HG03060 (cell line): ENCODE measurements around the gene F2R.
"Not testable (repeated sequence)": the region's sequence is repeated elsewhere in the genome, so short reads cannot be mapped to it uniquely, and the experiment has no call there.

Experiments
- ATAC-seq: cut with Tn5 transposase; IDR thresholded peaks from one replicate; pipeline ENCODE4 v1.9.1; 2021; ENCODE audit warnings: low read depth, moderate number of reproducible peaks; ENCODE audit not compliant: unreplicated experiment

Gene F2R

DNA sequence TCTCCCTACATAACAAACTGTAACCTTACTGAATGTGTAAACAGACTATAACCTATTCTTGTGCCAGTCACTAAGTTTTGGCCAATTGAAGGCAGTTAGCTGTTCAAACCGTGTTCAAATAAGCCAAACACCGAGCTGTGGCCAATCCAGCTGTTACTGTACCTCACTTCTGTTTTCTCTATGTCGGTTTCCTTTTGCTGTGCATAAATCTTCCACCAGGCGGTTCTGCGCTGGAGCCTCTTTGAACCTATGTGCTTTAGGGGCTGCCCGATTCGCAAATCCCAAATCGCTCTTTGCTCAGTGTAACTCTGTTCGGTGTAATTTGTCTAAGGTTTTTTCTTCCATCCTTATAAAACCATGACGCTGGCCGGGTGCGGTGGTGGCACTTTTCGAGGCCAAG is 31.8 kb downstream of the F2R start:
- no peak for ATAC-seq

DNA sequence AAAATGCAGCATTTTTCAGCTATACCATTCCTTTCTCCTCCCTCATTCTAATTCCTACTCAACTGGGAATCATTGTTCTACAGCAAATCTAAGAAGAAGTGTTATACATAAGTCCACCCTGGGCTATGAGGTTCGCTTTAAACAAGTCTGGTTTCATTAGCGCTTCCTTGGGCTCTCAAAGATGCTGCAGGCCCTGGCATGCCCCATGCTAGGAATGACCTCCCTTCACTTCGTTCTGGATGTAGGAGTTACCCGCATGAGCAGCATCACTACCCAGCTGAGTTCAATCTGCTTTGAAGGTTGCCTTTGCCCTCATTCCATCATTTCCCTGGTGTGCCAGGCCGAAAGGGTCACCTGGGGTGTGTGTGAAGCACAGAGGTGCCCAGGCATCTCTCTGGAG is 35.4 kb downstream of the F2R start:
- ATAC-seq: no peak

DNA sequence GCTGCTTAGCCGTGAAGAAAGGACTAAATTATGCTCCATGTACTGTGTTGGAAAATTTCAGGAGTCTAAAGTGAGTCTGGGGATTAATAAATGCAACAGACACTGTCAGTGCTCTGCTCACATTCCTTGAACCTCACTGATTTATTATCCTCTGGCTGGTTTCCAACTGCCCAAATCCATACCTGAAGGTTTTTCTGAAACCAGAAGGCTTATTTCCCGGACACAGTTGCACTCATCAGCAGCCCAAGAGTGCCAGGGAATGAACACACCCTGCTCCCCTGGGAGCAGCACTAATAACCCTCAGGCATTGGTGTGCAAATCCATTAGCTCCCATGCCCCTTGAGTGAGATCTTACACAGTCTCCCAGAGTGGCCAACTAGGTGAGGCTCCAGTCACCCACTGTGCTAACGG is 38.7 kb downstream of the F2R start:
- no peak for ATAC-seq

DNA sequence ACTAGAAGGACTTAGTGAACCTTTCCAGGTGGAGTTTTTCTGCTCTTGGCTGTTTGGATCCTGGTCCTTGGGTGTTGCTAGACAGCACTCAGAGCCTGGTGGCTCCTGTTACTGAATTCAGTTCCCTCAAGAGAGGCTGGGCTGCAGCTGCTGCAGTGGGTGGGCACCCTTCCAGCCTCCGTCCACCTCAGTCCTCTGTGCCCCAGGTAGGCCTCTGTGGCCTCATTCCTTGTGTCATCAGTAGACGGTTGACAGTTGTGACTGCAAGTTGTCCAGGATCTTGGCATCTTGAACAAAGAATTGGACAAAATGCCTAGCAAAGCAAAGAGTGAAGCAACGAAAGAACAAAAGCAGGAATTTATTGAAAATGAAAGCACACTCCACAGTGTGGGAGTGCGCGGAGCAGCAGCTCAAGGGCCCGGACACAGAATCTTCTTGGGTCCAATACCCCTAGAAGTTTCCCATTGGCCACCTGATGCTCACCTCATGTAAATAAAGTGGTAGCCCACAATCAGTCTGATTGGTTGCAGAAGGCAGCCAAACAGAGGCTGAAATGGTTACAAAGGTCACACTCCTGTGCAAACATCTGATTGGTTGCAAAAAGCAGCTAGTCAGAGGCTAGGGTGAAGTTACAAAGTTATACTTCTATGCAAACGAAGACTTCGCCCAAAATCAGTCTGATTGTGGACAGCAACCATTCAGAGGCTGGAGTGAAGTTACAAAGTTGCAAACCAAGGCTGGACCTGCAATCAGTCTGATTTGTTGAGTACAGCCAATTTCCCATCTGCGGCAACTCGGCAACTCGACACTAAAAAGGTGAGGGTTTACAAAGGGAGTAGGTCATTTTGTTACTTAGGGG is 40.1 kb downstream of the F2R start:
- ATAC-seq: no peak

DNA sequence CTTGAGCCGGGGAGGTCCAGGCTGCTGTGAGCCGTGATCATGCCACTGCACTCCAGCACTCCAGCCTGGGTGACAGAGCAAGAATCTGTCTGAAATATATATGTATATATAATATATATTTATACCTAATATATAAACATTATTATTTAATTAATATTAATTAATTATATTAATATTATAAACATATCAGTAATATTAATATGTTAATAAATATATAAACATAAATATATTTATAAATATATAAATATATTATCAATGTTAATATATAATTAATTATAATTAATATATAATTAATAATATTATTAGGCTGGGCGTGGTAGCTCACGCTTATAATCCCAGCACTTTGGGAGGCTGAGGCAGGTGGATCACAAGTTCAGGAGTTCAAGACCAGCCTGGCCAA is 41.1 kb downstream of the F2R start:
- ATAC-seq: no peak

DNA sequence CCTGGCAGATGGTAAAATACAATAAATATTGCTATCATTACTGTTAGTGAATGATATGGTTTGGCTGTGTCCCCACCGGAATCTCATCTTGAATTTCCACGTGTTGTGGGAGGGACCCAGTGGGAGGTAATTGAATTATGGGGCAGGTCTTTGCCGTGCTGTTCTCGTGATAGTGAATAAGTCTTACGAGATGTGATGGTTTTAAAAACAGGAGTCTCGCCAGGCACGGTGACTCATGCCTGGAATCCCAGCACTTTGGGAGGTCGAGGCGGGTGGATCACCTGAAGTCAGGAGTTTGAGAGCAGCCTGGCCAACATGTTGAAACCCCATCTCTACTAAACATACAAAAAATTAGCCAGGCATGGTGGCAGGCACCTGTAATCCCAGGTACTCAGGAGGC is 45.2 kb downstream of the F2R start:
- not testable (repeated sequence) for ATAC-seq

DNA sequence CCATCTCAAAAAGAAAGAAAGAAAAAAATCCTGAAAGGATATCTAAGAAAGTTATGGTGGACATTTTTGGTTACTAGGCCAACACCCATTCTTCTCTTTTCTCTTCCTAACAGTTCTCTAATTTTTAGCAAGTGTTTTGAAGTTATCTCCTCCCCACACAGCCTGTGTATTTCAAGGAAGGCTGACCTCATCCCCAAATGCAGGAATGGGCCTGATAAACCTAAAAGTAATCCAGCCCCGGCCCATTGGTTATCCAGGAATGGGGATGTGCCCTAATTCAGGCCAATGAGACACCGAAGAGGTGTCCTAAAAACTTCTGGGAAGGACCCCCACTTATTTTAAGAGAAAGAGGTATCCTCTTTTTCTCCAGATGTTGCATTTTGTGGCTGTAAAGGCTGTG is 46.6 kb downstream of the F2R start:
- no peak for ATAC-seq

DNA sequence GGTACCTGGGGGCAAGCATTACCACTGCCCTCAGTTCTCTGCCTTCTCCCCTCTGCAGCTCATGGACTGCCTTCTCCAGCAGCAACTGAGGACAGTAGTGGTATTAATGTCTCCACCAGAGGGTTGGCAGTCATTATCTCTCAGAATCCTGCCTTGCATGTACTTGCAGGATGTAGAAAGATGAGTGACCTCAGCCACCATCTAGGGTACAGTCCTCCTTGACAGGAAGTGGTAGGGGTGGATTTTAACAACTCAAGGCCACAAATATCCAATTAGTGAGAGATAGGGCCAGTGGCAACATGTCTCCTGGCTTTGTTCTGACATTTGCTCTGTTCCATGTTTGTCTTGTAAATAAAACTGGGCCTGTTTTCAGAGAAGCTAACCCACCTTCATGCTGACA is 47.2 kb downstream of the F2R start:
- no peak for ATAC-seq

DNA sequence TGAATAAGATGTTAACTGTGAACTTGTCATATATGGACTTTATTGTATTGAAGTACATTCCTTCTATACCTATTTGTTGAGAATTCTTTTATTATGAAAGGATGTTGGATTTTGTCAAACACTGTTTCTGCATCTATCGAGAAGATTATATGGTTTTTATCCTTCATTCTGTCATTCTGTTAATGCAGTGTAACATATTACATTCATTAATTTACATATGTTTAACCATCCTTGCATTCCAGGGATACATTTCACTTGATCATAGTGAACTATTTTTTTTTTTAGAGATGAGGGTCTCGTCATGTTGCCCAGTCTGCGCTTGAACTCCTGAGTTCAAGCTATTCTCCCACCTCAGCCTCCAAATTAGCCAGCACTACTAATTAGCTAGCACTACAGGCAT is 48.4 kb downstream of the F2R start:
- no peak for ATAC-seq

DNA sequence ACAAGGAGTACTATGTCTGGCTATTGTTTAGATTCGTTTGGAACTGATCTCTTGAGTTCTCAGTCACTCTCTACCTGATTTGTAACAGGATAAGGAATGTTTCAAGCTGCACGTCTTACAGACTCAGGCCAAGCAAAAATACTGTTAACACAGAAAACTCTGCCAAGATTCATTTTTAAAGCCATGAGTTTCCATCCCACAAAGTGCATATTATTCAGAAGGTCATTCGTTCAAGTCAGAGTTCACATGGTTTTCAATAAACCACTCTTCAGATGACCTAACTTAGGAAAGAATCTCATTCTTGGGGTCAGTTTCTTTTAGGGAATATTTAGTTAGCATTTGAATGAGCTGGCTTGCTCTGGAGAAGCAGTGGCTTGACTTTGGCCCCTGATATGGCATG is 49.3 kb downstream of the F2R start:
- ATAC-seq: no peak

DNA sequence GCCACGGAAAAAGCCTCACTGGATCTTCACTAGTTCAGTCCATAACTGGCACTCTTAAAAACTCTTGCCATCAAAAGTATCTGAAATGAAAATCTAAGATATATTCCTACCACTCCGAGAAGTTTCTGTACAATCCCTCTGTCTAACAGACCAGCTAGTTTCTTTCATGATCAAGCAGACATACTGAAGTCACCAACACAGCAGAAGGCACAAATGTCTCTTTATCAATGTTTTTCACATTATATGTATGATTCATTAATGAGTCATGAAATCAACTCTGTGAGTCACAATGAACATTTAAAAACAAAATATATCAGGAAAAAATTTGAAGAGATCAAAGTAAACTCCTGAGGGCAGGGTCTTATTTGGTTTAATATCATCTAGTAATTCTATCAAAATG is 50.8 kb downstream of the F2R start:
- no peak for ATAC-seq

DNA sequence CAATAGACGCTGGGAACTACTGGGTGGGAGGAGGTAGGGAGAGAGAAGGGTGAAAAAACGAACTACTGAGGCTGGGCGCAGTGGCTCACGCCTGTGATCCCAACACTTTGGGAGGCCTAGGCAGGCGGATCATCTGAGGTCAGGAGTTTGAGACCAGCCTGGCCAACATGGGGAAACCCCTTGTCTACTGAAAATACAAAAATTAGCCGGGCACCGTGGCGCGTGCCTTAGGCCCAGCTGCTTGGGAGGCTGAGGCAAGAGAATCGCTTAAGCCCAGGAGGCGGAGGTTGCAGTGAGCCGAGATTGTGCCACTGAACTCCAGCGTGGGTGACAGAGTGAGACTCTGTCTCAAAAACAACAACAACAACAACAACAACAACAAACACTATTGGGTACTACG is 55.1 kb downstream of the F2R start:
- ATAC-seq: not testable (repeated sequence)

DNA sequence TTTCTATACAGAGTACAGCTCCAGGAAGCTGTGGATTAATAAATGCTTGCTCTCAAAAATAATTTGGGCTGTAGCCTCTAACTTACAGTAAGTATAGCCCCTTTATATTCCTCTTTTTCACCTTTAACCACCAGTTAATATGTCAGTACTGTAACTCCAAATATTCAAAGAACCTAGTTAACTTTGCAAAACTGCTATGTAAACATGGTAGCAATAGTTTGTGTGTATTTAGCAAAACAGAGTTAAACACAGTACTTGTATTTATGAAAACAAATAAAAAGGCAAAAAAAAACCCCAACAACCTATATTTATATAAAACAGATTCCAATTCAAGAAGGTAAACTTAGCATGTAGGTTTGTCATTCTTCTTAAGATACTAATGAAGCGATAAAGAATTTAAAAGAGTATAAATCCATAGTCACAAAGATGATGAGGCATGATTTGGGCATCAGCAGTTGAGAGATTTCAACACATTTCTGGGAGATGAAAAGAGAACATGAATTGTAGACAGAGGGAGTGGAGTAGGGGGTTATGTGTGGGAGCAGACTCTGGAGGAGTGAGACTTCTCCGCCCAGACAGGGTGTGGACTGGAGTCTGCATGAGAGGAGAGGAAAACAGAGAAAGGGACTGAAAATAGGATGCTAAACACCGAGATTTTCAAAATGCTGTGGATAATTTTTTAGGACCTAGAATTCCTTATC is 55.9 kb downstream of the F2R start:
- no peak for ATAC-seq

DNA sequence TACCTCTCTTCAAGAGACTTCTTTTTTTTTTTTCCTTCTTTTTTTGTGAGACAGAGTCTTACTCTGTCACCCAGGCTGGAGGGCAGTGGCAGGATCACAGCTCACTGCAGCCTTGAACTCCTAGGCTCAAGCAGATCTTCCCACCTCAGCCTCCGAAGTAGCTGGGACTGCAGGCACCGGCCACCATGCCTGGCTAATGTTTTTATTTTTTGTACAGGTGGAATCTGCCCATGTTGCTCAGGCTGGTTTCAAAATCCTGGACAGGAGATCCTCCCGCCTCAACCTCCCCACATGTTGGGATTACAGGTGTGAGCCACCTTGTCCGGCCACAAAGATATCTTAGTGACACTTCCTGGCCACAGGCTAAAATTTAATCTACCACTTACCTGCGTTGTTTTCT is 60.0 kb downstream of the F2R start:
- no peak for ATAC-seq

DNA sequence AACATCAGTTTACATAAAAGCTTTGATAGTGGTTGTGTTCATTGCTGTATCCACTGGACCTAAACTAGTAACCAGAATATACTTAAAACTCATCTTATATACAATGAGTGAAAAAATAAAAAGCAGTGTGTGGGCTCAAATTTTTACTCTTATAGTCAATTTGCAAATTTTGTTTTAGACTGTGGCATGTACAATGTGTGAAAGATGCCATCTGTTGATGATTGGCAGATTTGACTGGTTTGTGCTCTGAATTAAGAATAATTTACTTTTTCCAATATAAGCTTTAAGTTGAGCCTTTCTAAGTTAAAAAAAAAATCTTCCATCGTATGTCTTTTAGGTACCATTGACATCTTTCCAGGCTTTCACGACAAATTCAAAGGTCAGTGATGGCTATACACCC is 60.5 kb downstream of the F2R start:
- ATAC-seq: no peak

DNA sequence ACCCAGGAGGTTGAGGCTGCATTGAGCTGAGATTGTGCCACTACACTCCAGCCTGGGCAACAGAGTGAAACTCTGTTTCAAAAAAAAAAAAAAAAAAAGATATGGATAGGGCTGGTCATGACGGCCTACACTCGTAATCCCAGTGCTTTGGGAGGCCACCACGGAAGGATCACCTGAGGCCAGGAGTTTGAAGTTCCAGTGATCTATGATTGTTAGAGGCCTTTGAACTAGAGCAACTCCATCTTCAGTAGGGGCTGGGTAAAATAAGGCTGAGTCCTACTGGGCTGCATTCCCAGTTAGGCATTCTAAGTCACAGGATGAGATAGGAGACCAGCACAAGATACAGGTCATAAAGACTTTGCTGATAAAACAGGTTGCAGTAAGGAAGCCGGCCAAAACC is 64.7 kb downstream of the F2R start:
- ATAC-seq: not testable (repeated sequence)

DNA sequence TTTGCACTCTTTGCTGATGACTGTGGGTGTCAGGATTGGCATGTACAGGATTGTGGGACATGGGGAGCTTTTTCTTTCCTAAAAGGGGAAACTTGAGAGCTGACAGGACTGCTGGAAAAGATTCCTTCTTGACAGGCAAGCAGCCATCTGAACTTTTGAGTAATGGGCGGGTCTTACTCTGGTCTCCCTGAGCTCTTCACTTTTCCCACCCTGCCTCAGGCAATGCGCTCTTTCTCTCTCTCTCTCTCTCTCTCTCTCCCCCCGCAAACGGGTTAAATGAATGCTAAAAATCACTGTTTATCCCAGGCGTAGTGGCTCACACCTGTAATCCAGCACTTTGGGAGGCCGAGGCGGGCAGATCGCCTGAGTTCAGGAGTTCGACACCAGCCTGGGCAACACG is 65.8 kb downstream of the F2R start:
- no peak for ATAC-seq

DNA sequence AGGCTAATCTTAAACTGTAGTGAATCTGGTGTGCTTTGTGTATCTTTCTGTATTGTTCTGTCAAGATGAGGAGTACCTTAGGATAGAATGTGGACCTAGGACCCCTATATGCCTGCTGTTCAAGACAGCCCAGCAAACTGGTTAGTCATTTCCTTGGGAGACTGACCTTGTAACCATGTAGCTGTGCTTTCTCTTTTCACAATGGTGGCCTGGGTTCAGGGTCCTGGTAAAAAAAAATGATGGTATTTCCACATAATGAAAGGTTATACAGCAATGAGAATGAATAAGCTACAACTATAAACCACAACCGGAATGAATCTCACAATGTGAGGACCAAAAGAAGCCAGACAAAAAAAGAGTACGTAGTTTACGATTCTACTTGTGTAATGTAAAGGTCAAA is 66.5 kb downstream of the F2R start:
- ATAC-seq: no peak
